Amygdala (tissue), 56 donors: ENCODE measurements around the gene FHL1.
"Not testable (repeated sequence)": the region's sequence is repeated elsewhere in the genome, so short reads cannot be mapped to it uniquely, and the experiment has no call there.

ENCODE experiments used
- DNase-seq, 56 donors: peaks; one replicate each; lab custom pipeline; 2025; lab: John Stamatoyannopoulos, UW

The FHL1 gene

DNA sequence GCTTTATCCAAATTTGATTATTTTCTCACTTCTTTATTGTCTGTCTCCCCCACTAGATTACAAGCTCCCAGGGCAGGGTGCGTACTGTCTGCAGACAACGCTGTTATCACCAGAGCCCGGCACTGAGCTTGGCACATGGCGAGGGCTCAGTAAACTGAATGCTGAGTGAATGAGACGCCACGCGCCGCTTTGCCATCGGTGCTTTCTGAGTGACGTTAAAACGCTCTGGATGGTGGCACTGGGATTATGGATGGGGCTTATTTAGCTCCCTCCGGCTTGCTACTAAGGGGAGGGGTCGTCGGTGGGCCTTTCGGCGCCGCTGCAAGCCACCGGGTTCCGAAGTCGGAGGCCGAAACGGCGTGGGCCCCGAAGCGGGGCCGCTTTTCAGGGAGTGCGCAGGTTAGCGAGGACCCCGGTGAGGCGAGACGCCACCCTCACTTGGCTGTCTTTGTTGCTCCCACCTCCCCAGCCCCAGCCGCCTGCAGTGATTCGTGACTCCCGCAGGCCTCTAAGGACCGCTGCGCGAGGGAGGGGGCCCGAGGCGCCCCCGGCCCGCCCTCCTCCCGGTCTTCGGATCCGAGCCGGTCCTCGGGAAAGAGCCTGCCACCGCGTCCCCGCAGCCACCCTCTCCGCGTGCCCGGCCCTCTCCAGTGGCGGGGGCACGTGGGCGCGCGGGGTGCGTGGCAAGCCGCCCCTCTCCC is 569 bp upstream of the FHL1 start:
- peak in 22 of 56 donors; percentile 0 to 52 (median 14) for DNase-seq

DNA sequence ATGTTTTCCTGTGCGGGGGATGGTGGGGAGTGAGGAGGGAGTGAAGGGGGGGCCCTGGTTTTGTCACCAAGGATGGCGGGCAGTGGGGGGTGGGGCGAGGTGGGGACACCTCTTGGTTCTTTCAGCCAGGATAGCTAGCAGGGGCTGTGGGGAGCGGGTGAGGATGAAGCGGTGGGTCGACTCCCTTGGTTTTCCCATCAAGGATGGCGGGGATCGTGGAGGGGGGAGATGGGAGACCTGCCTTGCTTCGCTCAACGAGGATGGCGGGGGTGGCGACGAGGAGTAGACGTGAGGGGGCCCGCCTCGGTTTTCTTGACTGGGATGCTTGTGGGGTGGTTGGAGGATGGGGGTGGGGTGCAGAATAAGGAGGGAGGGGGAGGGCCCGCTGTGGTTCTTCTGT is 643 bp downstream of the FHL1 start:
- peak in 6 of 56 donors; percentile 0 to 17 (median 4) for DNase-seq

DNA sequence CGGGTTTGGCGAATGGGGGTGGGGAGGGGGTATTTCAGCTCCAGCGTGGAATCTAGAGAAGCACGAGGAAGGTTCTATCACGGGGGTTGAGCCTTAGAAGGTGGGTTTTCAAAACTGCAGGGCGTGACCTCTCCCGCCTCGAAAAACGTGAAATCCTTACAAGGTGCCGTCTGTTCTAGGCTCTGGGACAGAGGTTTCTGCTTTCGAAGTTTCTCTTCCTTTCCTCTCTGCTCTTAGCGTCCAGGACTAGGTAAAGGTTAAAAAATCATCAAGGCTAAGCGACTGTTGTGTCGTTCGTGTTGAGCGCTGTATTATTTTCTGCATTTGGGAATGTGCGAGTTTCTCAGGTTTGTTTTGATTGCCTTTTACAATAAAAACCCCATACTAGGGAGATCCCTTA is 1.1 kb downstream of the FHL1 start:
- no peak for DNase-seq

DNA sequence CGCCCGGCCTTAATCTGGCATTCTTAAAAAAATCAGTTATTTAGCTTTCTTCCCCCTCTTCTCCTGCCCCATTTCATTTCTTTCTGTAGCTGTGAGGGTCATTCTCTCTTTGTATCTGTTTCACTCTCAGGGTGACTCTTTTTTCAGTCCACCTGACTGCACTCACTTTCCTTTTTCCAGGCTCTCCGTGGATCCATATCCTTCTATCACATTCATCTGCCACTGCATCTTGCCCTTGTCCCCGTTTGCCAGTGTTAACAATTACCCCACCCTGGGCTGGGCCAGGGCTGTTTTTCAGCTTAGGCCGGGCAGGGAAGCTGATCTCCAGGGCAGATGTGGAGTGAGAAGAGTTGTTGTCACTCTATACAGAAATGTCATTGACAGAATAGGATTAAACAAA is 7.7 kb downstream of the FHL1 start:
- DNase-seq, result no peak

DNA sequence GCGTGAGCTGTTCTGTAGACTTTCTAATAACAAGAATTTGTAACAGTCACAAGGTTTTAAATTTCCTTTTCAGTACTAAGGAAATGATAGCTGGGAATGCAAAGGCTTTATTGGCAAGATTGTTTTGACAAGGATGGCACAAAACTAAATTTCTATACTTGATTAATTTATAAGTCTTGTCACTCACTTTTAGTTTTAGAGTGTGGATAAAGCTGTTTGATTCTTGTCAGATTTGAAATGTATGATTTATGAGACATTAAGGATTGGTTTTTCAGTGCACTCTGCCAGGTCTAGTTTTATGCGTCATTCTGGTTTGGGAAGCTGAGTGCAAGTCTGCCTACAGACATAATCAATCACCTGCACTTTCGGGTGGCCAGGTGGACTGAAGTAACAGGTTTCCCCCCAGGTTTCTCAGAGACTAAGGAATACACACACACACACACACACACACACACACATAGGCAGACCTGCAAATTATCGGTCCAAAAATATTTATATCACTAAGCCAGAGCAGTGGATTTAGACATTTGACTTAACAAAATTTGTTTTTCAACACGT is 9.3 kb downstream of the FHL1 start:
- DNase-seq, result no peak

DNA sequence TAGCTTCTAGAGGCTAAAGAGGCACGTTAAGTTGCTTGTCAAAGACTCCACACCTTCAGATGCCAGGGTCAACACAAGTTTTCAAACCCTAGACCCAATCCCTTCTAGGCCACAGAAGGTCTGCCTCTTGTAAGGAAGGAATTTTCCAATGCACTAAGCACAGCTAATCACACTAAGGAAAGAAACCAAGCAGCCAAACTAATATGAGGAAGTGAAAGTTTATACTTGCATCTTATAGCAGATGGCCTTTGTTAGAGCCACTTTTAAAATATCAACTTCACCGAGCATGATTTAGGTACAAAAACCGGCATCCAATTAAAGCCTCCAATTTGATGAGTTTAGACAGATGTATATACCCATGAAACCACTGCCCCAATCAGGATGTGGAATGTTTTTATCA is 9.9 kb downstream of the FHL1 start:
- DNase-seq, result no peak

DNA sequence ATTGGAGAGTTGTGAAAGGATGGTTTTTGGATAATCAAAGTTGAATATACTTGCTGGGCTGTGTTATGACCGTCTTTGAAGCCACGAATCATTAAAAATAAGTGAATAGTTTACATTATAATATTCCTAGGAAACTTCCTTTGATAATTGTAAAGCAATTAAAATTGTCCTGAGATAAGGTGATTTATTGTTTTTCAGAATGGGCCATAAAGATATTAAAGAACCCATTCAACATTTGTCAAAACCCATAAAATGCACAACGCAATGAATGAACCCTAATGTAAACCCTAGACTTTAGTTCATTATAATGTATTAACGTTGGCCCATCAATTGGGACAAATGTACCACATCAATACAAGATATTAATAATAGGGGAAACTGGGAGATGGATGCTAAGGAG is 11.4 kb downstream of the FHL1 start:
- DNase-seq, result no peak

DNA sequence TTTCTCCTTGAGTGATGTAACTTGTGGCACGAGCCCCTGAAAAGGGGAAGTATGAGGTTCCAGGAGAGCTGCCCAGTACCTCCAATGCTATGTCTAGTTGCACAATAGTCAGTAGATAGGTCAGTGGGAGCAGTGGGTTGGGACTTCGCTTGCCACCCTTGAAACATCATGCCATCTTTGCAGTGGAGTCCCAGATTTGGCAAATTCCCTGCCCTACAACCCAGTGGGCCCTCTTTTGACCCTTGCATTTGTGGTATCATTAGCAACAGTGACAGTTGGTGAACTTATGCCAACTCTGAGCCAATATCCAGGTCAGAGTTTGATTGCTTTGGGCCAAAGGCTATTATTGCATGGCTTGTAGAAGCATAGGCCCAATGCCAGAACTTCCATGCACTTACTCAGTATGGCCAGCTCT is 12.3 kb downstream of the FHL1 start:
- no peak for DNase-seq

DNA sequence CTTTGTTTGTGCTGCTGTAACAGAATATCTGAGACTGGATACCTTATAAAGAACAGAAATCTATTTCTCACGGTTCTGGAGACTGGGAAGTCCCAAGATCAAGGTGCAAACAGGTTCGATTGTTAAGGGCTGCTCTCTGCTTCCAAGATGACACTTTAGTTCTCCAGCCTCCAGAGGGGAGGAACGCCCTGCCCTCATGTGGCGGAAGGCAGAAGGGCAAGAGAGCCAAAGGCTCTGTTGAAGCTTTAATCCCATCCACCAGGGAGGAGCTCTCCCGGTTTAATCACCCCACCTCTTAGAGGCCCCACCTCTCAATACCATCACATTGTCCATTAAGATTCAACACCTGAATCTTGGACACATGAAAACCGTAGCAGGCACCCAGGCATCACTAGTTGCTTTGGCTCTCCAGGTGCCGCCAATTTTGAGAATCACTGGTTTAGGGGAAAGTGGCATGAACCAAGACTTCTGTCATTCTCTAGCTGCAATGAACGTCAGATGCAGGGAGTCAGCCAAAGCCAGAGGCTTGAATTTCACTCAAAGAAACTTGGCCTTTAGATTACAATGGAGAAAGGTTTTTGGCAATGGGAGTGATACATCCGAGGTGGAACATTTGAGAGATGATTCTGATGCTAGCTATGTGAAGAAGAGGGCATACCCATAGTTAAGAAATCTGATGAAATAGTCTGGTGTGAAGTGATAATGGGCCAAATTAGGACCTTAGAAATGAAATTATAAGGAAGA is 15.7 kb downstream of the FHL1 start:
- peak in 17 of 56 donors; percentile 0 to 38 (median 4) for DNase-seq

DNA sequence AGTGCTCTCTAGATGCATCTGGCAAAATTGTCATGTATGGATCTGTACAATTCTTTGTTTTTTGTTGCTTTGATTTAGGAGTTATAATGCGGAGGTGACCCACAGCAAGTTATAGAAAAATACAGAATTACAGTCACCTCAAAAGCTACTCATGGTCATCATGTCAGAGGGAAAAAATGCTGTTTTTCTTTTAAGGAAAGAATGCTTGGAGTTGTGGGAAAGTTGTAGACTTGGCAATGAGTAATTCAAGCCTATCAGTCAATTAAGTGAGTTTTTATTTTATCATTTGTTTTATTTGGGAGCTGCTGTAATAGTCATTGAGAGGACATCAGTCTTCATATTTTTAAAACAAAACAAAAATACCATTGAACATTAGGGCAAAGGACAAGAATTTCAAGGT is 16.4 kb downstream of the FHL1 start:
- no peak for DNase-seq

DNA sequence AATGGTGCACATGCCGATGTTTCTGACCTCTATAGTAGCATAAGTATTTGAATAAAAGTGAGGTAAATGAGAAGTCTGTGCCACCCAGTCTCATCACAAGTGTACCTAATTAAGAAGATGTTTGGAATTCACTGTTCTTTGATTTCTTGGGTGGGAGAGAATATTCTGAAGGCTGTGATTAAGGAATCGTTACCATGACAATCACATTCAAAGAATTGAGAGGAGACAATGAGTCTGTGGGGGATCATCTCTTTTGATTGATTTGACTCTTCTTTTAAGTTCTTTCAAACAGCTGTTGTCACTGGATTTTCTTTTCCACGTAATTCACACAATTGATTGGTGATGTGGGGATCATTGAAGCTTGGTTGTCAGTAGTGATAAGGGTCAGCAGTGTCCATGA is 18.1 kb downstream of the FHL1 start:
- no peak for DNase-seq

DNA sequence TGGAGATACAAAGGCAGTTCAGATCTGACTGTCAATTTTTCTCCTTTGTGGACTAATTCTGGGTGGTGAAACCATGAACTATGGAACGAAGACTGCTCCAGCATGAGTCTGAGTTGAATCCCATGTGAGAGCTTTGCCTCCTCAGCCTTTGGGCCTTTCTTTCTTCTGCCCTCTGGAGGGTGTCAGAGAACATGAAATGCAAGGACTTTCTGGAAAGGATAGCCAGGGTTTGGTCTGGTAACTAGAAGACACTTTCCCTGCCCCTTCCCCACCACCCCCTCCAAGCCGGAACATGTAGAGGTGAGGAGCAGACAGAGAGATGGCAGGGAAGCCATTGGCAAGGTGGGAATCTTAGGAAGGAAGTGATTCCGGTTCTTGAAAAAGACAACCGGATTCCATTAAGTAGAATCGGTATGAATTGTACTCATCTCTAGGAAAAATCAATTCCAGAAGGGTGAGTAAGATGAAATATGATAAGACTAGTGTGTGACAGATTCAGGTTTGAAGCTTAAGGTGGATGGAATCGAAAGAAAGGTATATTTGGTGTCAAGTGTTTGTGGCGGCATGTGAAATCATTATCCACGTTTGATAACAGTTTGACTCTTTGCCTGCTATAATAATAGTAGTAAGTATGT is 19.0 kb downstream of the FHL1 start:
- peak in 6 of 56 donors; percentile 0 to 6 (median 3) for DNase-seq

DNA sequence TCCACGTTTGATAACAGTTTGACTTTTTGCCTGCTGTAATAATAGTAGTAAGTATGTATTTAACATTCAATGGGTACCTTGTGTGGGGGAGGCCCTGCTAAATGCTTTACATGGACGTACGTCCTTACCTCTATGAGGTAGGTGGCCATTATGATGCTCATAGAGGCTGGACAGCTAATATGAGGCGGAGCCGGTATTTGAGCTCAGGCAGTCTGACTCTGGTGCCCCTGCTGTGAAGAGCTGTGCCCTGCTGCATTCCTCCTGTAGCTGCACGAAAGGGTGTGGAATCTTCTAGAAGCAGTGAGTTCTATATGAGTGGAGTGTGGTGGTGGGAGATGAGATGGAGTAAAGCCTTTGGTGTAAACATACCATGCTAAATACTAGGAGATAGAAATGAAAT is 20.7 kb downstream of the FHL1 start:
- DNase-seq, result not testable (repeated sequence)

DNA sequence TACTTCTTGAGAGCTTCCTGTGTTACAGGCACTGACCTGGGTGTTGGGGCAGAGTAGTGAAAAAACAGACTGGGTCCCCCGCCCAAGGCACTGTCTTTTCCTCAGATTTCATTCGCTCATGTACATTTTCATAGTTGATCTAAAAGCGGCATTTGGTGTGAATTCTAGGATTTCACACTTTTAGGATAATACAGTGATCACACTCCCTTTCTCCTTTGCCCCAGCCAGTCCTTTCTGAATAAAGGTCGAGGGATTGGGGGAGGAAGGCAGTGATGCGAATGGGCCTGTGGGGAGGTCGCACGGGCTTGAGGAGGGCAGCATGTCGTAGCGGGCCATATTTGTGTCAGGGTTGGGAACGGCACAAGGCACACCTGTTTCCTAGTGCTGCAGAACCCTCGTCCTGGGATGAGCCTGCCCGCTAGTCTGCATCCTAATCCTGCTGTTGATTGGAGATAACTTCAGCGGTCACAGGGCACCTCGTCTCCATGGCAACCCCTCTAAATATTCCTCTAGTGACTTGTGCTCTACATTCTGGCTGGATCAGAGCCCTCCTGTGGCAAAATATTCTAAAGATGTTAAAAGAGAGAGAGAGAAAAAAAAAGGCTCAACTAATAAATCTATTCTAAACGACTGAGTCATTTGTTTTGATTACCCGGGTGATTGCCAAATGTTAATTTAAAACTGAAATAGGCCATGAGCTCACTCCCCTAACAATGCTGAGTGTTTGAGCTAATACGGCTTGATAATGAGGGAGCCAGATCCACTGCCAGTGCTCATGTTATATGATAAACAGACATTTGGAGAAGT is 21.8 kb downstream of the FHL1 start:
- DNase-seq, result peak in 24 of 56 donors; percentile 0 to 47 (median 6)

DNA sequence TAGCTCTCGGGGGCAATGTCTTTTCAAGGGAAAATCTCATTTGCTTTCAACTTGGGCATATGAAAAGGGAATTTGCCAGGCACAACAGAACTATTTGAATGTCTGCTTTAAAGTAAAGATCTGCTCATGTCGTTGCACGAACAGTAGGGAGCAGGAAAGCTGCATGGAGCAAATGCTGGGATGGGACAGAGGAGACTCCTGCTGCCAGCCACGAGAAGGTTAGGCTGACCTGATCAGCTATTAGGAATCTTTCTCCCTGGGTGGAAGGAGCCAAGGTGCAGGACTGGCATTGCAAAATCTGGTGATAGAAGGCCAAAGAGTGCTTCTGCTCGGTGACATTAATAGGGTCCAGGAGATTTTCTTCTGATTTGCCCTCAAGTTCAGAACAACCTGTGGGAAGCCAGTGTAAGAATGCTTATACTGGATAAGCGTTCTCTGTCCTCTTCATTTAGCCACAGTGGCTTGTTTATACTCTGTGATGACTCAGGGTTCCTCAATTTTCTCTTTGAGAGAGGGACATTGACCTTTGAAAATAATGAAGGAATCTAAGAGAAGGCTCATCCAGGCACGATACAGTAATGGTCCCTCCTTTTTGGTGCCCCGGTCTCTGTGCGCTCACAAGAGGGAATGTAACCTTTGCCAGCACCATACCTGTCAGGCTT is 22.9 kb downstream of the FHL1 start:
- DNase-seq, result peak in 12 of 56 donors; percentile 0 to 15 (median 4)

DNA sequence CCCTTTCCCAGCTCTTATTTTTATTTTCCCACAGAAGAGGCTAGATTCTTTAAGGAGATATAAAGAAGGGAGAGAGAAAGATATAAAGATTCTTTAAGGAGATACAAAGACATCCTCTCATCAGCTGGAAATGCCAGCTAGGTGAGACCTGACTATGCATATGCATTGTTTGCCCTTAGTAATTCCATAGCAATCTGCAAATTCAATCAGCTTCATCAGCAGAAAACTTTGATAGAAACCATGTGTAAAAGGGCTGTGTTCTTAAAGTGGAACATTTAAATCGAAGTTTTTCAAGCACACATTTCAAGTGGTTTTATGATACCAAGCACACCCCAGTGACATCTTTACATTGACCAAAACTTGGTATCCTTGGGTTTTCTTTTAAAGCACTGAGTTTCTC is 24.1 kb downstream of the FHL1 start:
- DNase-seq, result no peak

DNA sequence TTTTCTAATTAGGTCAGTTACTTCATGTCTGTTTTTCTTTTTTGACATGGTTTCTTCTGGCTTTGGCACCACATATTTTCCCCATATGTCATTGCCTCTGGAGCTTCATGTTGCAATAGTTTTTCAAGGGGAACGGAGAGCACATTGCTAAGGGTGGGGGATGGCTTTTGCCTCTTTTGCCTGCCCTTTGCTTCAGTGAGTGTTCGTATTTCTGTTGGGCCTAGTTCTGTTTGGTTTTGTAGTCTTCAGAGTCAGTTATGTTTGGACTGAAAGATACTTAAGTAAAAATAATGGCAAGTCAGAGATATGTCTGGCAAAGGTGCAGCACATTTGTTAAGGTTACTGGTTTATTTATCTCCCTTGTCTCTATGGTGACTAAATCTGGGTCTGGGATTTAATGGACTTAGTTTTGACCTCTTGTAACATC is 29.1 kb downstream of the FHL1 start:
- DNase-seq, result no peak

DNA sequence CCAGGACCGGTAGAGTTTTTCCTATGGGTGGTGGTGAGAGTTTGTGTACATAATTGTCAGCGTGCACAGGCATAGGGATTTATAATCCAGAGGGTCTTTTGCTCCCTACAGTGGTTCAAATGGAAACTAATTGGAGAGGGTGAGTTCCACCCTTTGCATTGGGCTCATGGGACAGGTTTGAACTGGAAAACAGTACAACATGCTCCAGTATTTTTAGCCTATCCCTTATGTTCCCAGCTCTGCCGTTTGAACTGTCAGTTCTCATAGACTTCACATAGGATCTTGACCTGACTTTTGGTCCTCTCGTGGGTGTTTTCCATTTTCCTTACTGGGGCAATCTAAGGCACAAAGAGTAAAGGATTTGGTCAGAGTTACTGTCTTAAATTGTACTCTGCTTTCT is 31.8 kb downstream of the FHL1 start:
- DNase-seq, result no peak

DNA sequence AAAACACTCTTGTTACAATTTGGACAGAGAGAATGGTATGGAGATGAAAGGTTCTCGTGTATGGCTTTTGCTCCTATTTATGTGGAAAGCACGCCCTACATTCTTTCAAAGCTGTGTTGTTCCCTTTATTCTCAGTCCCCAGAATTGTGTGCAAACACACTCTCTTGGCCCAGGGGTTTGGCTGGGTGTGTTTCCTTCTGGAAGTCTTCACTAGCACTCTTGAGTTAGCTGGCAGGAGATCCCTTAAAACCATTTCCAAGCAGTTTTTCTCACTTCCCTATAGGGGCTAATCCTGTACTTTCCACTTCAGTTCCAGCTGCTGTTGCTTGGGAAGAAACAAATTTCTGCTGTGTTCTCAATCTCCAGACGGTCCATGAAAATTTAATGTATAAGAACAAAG is 35.1 kb downstream of the FHL1 start:
- DNase-seq, result no peak

DNA sequence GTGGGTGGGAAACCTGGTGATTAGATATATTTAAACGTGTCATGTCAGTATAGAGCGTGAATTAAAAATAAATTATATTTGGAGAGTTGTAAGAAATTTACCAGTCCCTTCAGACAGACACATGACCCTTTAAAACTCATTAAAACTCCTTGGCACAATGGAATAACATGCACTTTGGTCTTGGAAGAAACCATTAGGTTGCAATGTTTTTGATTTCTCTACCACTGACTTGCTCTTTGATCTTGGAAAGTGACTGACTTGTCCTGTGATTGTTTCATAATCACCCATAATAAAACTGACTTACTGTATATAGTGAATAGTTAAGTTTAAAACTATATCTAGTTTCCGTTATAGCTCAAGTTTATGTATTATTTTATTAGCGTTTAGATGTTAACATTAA is 35.8 kb downstream of the FHL1 start:
- no peak for DNase-seq
